ENCODE measurements around the gene TCF25.
"Not testable (repeated sequence)": the region's sequence is repeated elsewhere in the genome, so short reads cannot be mapped to it uniquely, and the experiment has no call there.

TCF25 gene

GRCh38 chr16:89873109-89873971 is at the start of gene TCF25:
TCF25 (plus strand) TSS chr16:89873592; CDS start chr16:89873668, 76 bp downstream.
- peak; percentile 84 for DNase-seq (ENCODE audit: low read depth)

- DNase-seq (ENCODE audit: low read depth) = not testable (repeated sequence)
These were observed 49.6 kb upstream of the TCF25 start for GRCh38 chr16:89823824-89824148.

- DNase-seq (ENCODE audit: low read depth) = no peak
These were observed 46.6 kb upstream of the TCF25 start for GRCh38 chr16:89826531-89827382.

- no peak for DNase-seq (ENCODE audit: low read depth)
These were observed 45.8 kb upstream of the TCF25 start for GRCh38 chr16:89827383-89828198.

- DNase-seq (ENCODE audit: low read depth) = peak; percentile 52
These were observed 45.1 kb upstream of the TCF25 start, which contains the start of gene SPIRE2 for GRCh38 chr16:89828199-89828869. SPIRE2 (plus strand) TSS chr16:89828475; CDS start chr16:89828551, 76 bp downstream.

GRCh38 chr16:89828870-89829629 is 44.3 kb upstream of the TCF25 start:
- no peak for DNase-seq (ENCODE audit: low read depth)

GRCh38 chr16:89829630-89830437 is 43.6 kb upstream of the TCF25 start:
- no peak for DNase-seq (ENCODE audit: low read depth)

GRCh38 chr16:89831810-89832328 is 41.5 kb upstream of the TCF25 start:
- DNase-seq (ENCODE audit: low read depth) = no peak

- not testable (repeated sequence) for DNase-seq (ENCODE audit: low read depth)
These were observed 39.6 kb upstream of the TCF25 start for GRCh38 chr16:89833664-89834363.

GRCh38 chr16:89834813-89835363 is 38.5 kb upstream of the TCF25 start:
- not testable (repeated sequence) for DNase-seq (ENCODE audit: low read depth)

- DNase-seq (ENCODE audit: low read depth) = not testable (repeated sequence)
These were observed 36.9 kb upstream of the TCF25 start for GRCh38 chr16:89836484-89836883.

- DNase-seq (ENCODE audit: low read depth) = no peak
These were observed 36.3 kb upstream of the TCF25 start for GRCh38 chr16:89837014-89837546.

- peak; percentile 26 for DNase-seq (ENCODE audit: low read depth)
These were observed 32.1 kb upstream of the TCF25 start for GRCh38 chr16:89841275-89841674.

- no peak for DNase-seq (ENCODE audit: low read depth)
These were observed 30.7 kb upstream of the TCF25 start for GRCh38 chr16:89842471-89843408.

- no peak for DNase-seq (ENCODE audit: low read depth)
These were observed 29.7 kb upstream of the TCF25 start for GRCh38 chr16:89843409-89844350.

GRCh38 chr16:89844739-89845339 is 28.6 kb upstream of the TCF25 start:
- no peak for DNase-seq (ENCODE audit: low read depth)

All from activated T-cell treated with anti-CD3 and anti-CD28 coated beads for 1 hour (primary cell).